Measurements from ENCODE around the gene ZNF280B.
A peak's percentile ranks its signal among the peaks of the same experiment; 100 is the strongest.

DNA sequence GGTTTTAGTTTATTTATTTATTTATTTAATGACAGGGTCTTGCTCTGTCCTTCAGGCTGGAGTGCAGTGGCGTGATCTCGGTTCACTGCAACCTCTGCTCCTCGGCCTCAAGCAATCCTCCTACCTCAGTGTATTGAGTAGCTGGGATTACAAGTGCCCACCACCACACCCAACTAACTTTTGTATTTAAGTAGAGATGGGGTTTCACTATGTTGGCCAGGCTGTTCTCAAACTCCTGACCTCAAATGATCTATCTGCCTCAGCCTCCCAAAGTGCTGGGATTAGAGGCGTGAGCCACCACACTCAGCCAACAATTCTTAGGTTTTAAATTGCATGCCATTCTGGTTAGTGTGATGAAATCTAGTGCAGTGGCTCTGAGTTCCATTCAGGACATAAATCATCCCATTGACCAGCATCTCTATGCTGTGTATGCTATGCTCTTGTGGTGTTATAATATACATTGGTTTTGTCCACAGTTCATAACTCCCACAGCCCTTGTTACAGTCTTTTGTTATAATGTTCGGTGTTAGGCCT lies 28.5 kb downstream of the ZNF280B start:
- 0 out of 2 replicates have a peak, but pooled peaks have one; percentile 74 for TF ChIP-seq ELF4 (CRISPR knock-in tag; IDR thresholded peaks at IDR 0.05)
- no peak for TF ChIP-seq CREB1 (IDR thresholded peaks at IDR 0.05)
- TF ChIP-seq CREB1 (CRISPR knock-in tag; IDR thresholded peaks at IDR 0.05) = no peak
- no peak for TF ChIP-seq IRF2 (CRISPR knock-in tag; IDR thresholded peaks at IDR 0.05)
- TF ChIP-seq SMAD2 (IDR thresholded peaks at IDR 0.05; ENCODE audit: low read depth, low read length) = no peak
- TF ChIP-seq ZBTB43 (CRISPR knock-in tag; IDR thresholded peaks at IDR 0.05) = no peak
- no peak for TF ChIP-seq HCFC1 (IDR thresholded peaks at IDR 0.05; ENCODE audit: low read depth, low read length)
- no peak for TF ChIP-seq SMARCA5 (IDR thresholded peaks at IDR 0.05)
- TF ChIP-seq KDM4B (IDR thresholded peaks at IDR 0.05; ENCODE audit: borderline replicate concordance in 2 of 2, low read depth in 1 of 2) = no peak
- TF ChIP-seq BCL6 (CRISPR knock-in tag; IDR thresholded peaks at IDR 0.05) = 0 out of 2 replicates have a peak, but pooled peaks have one; percentile 52
- TF ChIP-seq, protein P1, sequence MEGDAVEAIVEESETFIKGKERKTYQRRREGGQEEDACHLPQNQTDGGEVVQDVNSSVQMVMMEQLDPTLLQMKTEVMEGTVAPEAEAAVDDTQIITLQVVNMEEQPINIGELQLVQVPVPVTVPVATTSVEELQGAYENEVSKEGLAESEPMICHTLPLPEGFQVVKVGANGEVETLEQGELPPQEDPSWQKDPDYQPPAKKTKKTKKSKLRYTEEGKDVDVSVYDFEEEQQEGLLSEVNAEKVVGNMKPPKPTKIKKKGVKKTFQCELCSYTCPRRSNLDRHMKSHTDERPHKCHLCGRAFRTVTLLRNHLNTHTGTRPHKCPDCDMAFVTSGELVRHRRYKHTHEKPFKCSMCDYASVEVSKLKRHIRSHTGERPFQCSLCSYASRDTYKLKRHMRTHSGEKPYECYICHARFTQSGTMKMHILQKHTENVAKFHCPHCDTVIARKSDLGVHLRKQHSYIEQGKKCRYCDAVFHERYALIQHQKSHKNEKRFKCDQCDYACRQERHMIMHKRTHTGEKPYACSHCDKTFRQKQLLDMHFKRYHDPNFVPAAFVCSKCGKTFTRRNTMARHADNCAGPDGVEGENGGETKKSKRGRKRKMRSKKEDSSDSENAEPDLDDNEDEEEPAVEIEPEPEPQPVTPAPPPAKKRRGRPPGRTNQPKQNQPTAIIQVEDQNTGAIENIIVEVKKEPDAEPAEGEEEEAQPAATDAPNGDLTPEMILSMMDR (IDR thresholded peaks at IDR 0.05 in 2 of 3, conservative IDR thresholded peaks at IDR 0.05 in 1 of 3; ENCODE audit: insufficient read depth in 2 of 3, low read depth in 1 of 3, low read length in 3 of 3) = no peak
- TF ChIP-seq MTA1 (IDR thresholded peaks at IDR 0.05; ENCODE audit: borderline replicate concordance) = no peak

Data from K562 (cell line).